NCI-H2107 treated with DMSO at 0.1 percent for 48 hours (cell line): ENCODE results near the gene EIF4G1.
A peak's percentile ranks its signal among the peaks of the same experiment; 100 is the strongest.
"Not testable (repeated sequence)": the region's sequence is repeated elsewhere in the genome, so short reads cannot be mapped to it uniquely, and the experiment has no call there.

Source experiments
- DNase-seq: peaks from one replicate; lab custom pipeline; 2025; ENCODE audit not compliant: unreplicated experiment; lab: John Stamatoyannopoulos, UW

Gene EIF4G1

DNA sequence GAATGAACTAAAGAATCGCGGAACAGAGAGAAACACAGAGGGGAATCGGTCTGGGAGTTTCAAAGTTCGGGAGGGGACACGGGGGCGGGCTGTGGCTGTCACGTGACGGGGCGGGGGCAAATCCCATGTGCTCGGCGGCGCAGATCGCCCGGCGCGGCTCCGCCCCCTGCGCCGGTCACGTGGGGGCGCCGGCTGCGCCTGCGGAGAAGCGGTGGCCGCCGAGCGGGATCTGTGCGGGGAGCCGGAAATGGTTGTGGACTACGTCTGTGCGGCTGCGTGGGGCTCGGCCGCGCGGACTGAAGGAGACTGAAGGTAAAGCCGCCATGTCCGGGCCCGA, at the start of gene EIF4G1:
EIF4G1 (plus strand) TSS at position 244 of the 337 bp plus-strand sequence. CDS start 1,191 bp downstream, outside the sequence.
- peak; percentile 96 for DNase-seq

- DNase-seq = not testable (repeated sequence)
Measured at GRCh38 chr3:184267249-184267648, 47.2 kb upstream of the EIF4G1 start.

DNA sequence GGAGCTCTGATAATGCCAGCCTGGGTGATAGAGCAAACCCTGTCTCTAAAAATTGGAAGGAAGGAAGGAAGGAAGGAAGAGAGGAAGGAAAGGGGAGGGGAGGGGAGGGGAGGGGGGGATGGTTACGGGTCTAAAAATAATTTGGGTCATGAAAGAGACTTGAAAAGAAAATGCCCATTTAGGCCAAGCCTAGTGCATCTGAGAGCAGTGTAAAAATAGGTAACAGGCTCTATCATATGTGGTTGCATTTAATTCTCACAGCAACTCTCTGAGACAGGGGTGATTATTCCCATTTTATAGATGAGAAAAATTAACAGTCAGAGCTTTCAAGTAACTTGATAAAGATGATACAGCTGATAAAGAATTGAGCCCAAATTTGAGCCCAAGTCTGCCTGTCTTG, 42.1 kb upstream of the EIF4G1 start:
- DNase-seq = no peak

DNA sequence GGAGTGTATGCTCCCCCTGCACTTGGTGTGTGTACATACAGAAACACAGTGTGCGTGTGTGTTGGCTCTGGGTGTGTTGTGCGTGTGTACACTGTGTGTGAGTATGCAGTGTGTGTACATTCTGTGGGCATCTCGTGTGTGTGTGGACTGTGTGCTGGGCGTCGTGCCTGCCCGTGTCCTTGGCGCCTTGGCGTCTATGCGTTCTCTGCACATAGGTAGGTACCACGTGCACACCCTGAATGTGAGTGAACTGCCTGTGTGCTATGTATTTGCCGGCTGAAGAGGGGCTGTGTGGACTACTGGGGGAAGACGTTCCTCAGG, 39.1 kb upstream of the EIF4G1 start:
- no peak for DNase-seq

DNA sequence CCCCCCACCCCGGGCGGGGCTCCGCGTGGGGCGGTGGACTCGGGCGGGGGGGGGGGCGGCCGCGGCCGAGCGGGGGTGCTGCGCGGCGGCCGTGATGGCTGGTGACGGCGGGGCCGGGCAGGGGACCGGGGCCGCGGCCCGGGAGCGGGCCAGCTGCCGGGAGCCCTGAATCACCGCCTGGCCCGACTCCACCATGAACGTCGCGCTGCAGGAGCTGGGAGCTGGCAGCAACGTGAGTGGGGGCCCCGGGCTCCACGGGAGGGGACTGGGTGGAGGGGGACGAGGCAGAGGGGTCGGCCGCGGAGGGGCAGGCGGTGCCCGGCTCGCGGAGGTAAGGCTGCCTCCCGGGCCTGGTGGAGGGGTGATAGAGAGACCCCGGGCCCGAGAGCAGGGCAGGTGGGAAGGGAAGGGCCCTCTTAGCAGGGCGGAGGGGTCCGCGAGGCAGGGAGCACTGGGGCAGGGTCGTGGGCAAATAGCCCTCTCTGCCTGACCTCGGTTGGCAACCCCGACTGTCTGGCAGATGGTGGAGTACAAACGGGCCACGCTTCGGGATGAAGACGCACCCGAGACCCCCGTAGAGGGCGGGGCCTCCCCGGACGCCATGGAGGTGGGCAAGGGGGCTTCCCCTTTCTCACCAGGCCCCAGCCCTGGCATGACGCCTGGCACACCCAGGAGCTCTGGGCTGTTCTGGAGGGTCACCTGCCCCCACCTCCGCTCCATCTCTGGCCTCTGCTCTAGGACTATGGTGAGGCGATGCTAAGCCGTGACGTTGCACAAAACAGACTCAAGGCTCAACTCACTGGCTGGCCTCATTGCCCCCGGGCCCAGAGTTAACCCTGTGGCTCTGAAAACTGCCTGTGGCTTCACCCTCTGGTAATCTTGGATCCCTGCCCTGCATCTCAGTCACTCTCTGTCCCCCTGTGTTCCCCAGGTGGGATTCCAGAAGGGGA, 38.2 kb upstream of the EIF4G1 start, which contains the start of gene ECE2:
ECE2 (plus strand) TSS at position 62 of the 950 bp plus-strand sequence; CDS start at position 194, 132 bp downstream.
- no peak for DNase-seq

DNA sequence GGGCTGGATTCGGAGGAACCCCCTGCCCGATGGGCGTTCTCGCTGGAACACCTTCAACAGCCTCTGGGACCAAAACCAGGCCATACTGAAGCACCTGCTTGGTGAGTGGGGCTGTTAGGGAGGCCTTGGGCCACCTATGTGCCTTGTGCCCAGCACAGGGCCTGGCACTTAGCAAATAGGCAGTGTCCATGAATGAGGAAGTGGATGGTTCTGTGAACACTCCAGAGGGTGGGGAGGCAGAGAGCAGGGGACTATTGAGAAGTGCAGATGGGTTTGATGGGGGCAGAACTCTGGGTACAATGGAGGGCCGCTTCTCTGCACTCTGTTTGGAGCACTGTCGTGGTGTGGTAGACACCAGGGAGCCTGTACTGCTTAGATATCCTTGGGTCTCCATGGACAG, 37.0 kb upstream of the EIF4G1 start:
- no peak for DNase-seq

GRCh38 chr3:184282941-184283340, 31.5 kb upstream of the EIF4G1 start:
- DNase-seq = no peak

- DNase-seq = no peak
Measured at GRCh38 chr3:184283681-184284080, 30.7 kb upstream of the EIF4G1 start.

DNA sequence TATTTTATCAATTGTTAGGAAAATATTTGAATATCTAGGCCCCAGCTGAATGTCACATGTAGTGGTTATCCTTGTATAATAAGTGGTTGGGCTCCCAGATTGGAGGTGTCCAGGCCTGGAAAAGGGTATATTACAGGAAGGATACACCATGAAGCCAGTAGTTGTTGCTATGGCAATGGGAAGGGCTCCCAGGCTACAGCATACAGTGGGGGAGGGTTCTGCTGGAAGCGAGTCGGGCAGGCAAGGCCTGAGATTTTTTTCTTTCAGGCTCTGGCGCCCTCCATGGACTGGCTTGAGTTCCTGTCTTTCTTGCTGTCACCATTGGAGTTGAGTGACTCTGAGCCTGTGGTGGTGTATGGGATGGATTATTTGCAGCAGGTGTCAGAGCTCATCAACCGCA, 29.7 kb upstream of the EIF4G1 start:
- DNase-seq = peak; percentile 91

- peak; percentile 85 for DNase-seq
Measured at GRCh38 chr3:184289426-184289938, 24.9 kb upstream of the EIF4G1 start.

DNA sequence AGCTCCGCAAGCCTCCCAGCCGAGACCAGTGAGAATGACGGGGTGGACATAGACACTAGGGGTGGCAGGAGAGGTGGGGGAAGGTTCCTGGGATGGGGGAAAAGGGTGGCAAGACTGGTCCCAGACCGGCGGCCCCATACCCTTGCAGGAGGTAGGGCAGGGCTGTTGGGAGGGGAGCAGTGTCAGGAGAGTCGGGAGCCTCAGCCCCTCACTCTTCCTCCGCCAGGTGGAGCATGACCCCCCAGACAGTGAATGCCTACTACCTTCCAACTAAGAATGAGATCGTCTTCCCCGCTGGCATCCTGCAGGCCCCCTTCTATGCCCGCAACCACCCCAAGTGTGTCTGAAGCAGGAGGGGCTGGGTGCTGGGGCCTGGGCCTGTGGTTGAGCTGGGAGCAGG, 24.1 kb upstream of the EIF4G1 start:
- DNase-seq = no peak

DNA sequence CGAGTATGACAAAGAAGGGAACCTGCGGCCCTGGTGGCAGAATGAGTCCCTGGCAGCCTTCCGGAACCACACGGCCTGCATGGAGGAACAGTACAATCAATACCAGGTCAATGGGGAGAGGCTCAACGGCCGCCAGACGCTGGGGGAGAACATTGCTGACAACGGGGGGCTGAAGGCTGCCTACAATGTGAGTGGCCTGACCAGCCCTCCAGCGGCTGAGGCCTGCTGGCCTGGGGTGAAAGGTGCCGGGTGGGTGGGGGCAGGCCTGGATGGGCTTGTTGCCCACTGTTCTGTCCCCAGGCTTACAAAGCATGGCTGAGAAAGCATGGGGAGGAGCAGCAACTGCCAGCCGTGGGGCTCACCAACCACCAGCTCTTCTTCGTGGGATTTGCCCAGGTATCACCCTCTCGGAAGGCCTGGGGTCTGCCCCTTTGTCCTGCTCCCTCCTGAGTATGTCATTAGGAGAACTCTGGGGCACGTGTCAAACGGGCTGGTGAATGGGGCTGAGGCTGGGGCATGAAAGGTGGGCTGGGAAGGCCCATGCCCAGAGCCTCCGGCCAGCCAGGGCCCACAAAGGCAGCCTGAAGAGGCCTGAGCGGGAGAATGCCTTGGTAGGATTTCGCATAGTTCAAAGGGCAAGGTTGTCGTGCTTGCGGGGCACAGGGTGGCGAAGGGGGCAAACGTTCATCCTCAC, 23.2 kb upstream of the EIF4G1 start:
- no peak for DNase-seq

GRCh38 chr3:184291738-184292445, 22.5 kb upstream of the EIF4G1 start:
- DNase-seq = no peak

GRCh38 chr3:184295771-184296170, 18.6 kb upstream of the EIF4G1 start:
- DNase-seq = peak; percentile 27

- DNase-seq = no peak
Measured at GRCh38 chr3:184296616-184297015, 17.8 kb upstream of the EIF4G1 start.

- peak; percentile 98 for DNase-seq
Measured at GRCh38 chr3:184298759-184299487, 15.5 kb upstream of the EIF4G1 start, which contains the start of gene PSMD2. TSS of gene PSMD2 (plus strand) at chr3:184299241. CDS start at chr3:184299267, 26 bp downstream.

- no peak for DNase-seq
Measured at GRCh38 chr3:184299488-184300377, 14.7 kb upstream of the EIF4G1 start.

GRCh38 chr3:184300378-184300720, 14.1 kb upstream of the EIF4G1 start:
- DNase-seq = no peak

- no peak for DNase-seq
Measured at GRCh38 chr3:184305577-184305976, 8.8 kb upstream of the EIF4G1 start.
